HCT116 (cell line): Measurements from ENCODE around the gene QSOX1.

Source experiments
- EGR1 ChIP-seq: IDR thresholded peaks from 2 replicates; pipeline ENCODE4 v1.6.1; 2012; ENCODE audit warnings: low read depth
- ELF1 ChIP-seq: IDR thresholded peaks from 2 replicates; pipeline ENCODE4 v1.6.1; 2012; ENCODE audit warnings: low read depth, borderline replicate concordance
- EZH2 ChIP-seq: fragments of 200-600 bp; sonication (generic); IDR thresholded peaks from 2 replicates; pipeline ENCODE4 v1.6.1; 2017; ENCODE audit warnings: antibody characterized with exemption, mixed run types
- EZH2phosphoT487 ChIP-seq: fragments of 200-600 bp; IDR thresholded peaks from 2 replicates; pipeline ENCODE4 v1.6.1; 2018; ENCODE audit warnings: antibody characterized with exemption, borderline replicate concordance
- POLR2A ChIP-seq: IDR thresholded peaks from 2 replicates; pipeline ENCODE4 v1.7.0; 2011; ENCODE audit warnings: borderline replicate concordance; ENCODE audit not compliant: insufficient read depth, insufficient read length; ENCODE audit errors: extremely low read depth
- POLR2AphosphoS5 ChIP-seq: IDR thresholded peaks from 2 replicates; pipeline ENCODE4 v1.6.1; 2011; ENCODE audit warnings: mild to moderate bottlenecking, low read depth, low read length, moderate library complexity
- REST ChIP-seq: IDR thresholded peaks from 2 replicates; pipeline ENCODE4 v1.6.1; 2012; ENCODE audit warnings: low read depth
- TCF7L2 ChIP-seq: IDR thresholded peaks from 2 replicates; pipeline ENCODE4 v1.7.0; 2011; ENCODE audit warnings: borderline replicate concordance, inconsistent platforms; ENCODE audit not compliant: insufficient read depth, insufficient read length; ENCODE audit errors: extremely low read depth
- YY1 ChIP-seq: IDR thresholded peaks from 2 replicates; pipeline ENCODE4 v1.6.1; 2011; ENCODE audit warnings: low read length, low read depth, moderate library complexity, mild to moderate bottlenecking; ENCODE audit not compliant: insufficient replicate concordance; ENCODE audit errors: extremely low read depth
- ZFX ChIP-seq: fragments of 450-650 bp; IDR thresholded peaks from 2 replicates; pipeline ENCODE4 v1.6.1; 2017
- ZNF274 ChIP-seq: fragments of 200-500 bp; sonication (Bioruptor generic); IDR thresholded peaks from 2 replicates; pipeline ENCODE4 v1.6.1; 2014; ENCODE audit warnings: mild to moderate bottlenecking, low read depth, low read length, inconsistent platforms
- TF ChIP-seq, protein P1 (sequence below), 3 experiments: fragments of 200-600 bp in 1 of 3; sonication (generic) in 1 of 3; IDR thresholded peaks in 2 of 3; conservative IDR thresholded peaks in 1 of 3; 2 replicates each; pipeline ENCODE4 v1.5.1; 2012 to 2017; ENCODE audit warnings: low read depth in 2 of 3, low read length in 2 of 3, antibody characterized with exemption in 1 of 3, borderline replicate concordance in 1 of 3, control low read depth in 1 of 3, mild to moderate bottlenecking in 1 of 3, mixed read lengths in 1 of 3, mixed run types in 1 of 3, moderate library complexity in 1 of 3; ENCODE audit not compliant: insufficient read depth in 1 of 3

DNA sequence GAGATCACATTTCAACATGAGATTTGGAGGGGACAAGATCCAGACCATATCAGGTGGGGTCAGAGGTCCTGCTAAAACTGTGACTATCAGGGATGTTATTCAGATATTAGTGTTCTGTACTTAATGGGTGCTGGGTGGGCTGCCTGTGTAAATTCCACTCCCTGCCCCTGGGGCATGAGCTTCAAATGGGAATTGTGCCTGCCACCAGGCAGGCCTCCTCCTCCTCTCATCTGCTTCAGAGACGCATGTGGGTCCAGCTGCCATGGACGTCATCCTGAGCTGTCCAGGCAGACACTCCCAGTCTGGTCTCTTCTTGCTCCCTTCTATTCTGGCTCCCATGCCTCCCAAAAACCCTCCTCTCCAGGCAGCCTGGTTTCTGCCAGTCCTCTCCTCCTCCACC is 10.4 kb downstream of the QSOX1 start:
- TF ChIP-seq, protein P1, sequence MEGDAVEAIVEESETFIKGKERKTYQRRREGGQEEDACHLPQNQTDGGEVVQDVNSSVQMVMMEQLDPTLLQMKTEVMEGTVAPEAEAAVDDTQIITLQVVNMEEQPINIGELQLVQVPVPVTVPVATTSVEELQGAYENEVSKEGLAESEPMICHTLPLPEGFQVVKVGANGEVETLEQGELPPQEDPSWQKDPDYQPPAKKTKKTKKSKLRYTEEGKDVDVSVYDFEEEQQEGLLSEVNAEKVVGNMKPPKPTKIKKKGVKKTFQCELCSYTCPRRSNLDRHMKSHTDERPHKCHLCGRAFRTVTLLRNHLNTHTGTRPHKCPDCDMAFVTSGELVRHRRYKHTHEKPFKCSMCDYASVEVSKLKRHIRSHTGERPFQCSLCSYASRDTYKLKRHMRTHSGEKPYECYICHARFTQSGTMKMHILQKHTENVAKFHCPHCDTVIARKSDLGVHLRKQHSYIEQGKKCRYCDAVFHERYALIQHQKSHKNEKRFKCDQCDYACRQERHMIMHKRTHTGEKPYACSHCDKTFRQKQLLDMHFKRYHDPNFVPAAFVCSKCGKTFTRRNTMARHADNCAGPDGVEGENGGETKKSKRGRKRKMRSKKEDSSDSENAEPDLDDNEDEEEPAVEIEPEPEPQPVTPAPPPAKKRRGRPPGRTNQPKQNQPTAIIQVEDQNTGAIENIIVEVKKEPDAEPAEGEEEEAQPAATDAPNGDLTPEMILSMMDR (IDR thresholded peaks at IDR 0.05 in 2 of 3, conservative IDR thresholded peaks at IDR 0.05 in 1 of 3; ENCODE audit: borderline replicate concordance in 1 of 3, insufficient read depth in 1 of 3, low read depth in 2 of 3, low read length in 2 of 3) = no peak
- TF ChIP-seq POLR2A = no peak
- no peak for TF ChIP-seq EZH2
- no peak for TF ChIP-seq REST
- TF ChIP-seq YY1 = no peak
- TF ChIP-seq ZNF274 = no peak
- no peak for TF ChIP-seq EGR1
- no peak for TF ChIP-seq EZH2phosphoT487
- no peak for TF ChIP-seq POLR2AphosphoS5
- TF ChIP-seq TCF7L2 = no peak
- TF ChIP-seq ZFX = no peak
- no peak for TF ChIP-seq ELF1
